GM19397 (cell line): ENCODE results near the gene ZNF579.
"Not testable (repeated sequence)": the region's sequence is repeated elsewhere in the genome, so short reads cannot be mapped to it uniquely, and the experiment has no call there.

Source experiments
- ATAC-seq: cut with Tn5 transposase; IDR thresholded peaks from one replicate; pipeline ENCODE4 v1.9.1; 2021; ENCODE audit warnings: mild to moderate bottlenecking, moderate library complexity; ENCODE audit not compliant: unreplicated experiment

ZNF579 gene

GRCh38 chr19:55594996-55595545 is 14.4 kb upstream of the ZNF579 start:
- no peak for ATAC-seq

- ATAC-seq: no peak
Observed at GRCh38 chr19:55593096-55593772, 12.6 kb upstream of the ZNF579 start.

GRCh38 chr19:55592391-55593090 is 11.9 kb upstream of the ZNF579 start:
- ATAC-seq: no peak

GRCh38 chr19:55591555-55591954 is 10.9 kb upstream of the ZNF579 start:
- ATAC-seq: no peak

- no peak for ATAC-seq
Observed at GRCh38 chr19:55590617-55591016, 10.0 kb upstream of the ZNF579 start.

- ATAC-seq: no peak
Observed at GRCh38 chr19:55590109-55590508, 9.5 kb upstream of the ZNF579 start.

- no peak for ATAC-seq
Observed at GRCh38 chr19:55588738-55589137, 8.1 kb upstream of the ZNF579 start.

GRCh38 chr19:55586976-55587668 is 6.5 kb upstream of the ZNF579 start:
- peak; percentile 76 for ATAC-seq

GRCh38 chr19:55585658-55586339 is 5.2 kb upstream of the ZNF579 start:
- no peak for ATAC-seq

- no peak for ATAC-seq
Observed at GRCh38 chr19:55584871-55585270, 4.2 kb upstream of the ZNF579 start.

- ATAC-seq: not testable (repeated sequence)
Observed at GRCh38 chr19:55583897-55584296, 3.2 kb upstream of the ZNF579 start.

GRCh38 chr19:55582284-55582683 is 1.6 kb upstream of the ZNF579 start:
- ATAC-seq: not testable (repeated sequence)

- no peak for ATAC-seq
Observed at GRCh38 chr19:55581823-55582223, 1.2 kb upstream of the ZNF579 start.

- ATAC-seq: no peak
Observed at GRCh38 chr19:55581145-55581822, 636 bp upstream of the ZNF579 start.

- ATAC-seq: no peak
Observed at GRCh38 chr19:55579766-55580621, 654 bp downstream of the ZNF579 start.

- no peak for ATAC-seq
Observed at GRCh38 chr19:55578761-55579747, 1.6 kb downstream of the ZNF579 start.

GRCh38 chr19:55578031-55578760 is 2.5 kb downstream of the ZNF579 start:
- no peak for ATAC-seq

- no peak for ATAC-seq
Observed at GRCh38 chr19:55576746-55577145, 3.9 kb downstream of the ZNF579 start.
